ENCODE results near the gene LRRTM3. TPM values are rescaled to one million over a fixed set of nuclear protein-coding genes. Genes with fewer than 3 reads are reported as not detected.

LRRTM3 gene
- total RNA-seq, 6 donors from 2014 or later = not detected

DNA sequence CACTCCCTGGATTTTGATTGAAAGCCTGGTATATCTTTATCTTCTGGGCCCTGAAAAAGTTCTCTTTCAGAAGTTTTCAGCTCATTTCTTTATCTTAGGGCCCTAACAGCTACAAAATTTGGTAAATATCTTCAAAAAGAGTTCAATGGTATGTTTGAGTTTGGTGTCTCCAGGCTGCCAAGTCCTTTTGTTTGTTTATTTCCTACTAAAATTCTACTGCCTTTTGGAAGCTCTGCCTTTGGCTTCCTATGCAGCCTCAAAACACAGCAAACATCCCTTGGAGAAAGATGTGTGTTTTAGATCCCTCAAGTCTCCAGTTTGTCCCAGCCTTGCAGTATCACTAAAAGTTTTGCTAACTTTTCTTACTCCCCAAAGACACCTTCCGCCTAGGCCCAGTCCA, 146.8 kb downstream of the LRRTM3 start:
- H3K36me3 ChIP-seq = no peaks in the 10 kb centered on the region
- ATAC-seq (ENCODE audit: low FRiP score in 2 of 2) = no peak
- H3K27ac ChIP-seq = no peak overlapping the region
- H3K4me1 ChIP-seq = no peaks in the 10 kb centered on the region
- H3K9me3 ChIP-seq = no peaks in the 10 kb centered on the region
- WGBS, 2 donors = 91 to 97% methylated on average over 1 of the region's 1 CpG
- no peak for DNase-seq
- H3K4me3 ChIP-seq = no peak overlapping the region
- no peaks in the 10 kb centered on the region for H3K27me3 ChIP-seq
- TF ChIP-seq, protein P1, sequence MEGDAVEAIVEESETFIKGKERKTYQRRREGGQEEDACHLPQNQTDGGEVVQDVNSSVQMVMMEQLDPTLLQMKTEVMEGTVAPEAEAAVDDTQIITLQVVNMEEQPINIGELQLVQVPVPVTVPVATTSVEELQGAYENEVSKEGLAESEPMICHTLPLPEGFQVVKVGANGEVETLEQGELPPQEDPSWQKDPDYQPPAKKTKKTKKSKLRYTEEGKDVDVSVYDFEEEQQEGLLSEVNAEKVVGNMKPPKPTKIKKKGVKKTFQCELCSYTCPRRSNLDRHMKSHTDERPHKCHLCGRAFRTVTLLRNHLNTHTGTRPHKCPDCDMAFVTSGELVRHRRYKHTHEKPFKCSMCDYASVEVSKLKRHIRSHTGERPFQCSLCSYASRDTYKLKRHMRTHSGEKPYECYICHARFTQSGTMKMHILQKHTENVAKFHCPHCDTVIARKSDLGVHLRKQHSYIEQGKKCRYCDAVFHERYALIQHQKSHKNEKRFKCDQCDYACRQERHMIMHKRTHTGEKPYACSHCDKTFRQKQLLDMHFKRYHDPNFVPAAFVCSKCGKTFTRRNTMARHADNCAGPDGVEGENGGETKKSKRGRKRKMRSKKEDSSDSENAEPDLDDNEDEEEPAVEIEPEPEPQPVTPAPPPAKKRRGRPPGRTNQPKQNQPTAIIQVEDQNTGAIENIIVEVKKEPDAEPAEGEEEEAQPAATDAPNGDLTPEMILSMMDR (IDR thresholded peaks at IDR 0.05) = no peak
- TF ChIP-seq POLR2A (IDR thresholded peaks at IDR 0.05) = no peak

DNA sequence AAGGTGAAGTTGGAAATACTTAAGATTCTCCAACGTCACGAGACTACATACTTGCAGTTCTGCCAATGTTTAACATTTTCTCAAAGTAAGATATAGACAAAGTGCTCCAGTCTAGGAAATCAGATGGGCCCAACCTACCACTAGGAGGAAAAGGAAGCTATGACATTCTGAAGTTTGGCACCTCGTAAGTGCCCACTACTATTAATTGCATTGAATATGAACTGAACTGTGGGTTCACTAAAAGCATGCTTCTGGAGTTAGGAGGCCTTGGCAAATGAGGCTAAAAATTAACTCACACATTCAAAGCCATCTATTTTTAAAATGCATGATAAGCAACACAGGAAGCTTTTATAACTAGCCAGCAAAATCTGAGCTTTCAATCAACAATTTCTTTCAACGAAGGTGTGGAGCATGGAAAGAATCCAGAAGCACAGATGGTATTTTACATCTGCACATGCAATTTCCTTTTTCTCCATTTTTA, 149.7 kb downstream of the LRRTM3 start:
- Histone ChIP-seq H3K36me3 (no peaks in the 10 kb centered on the region), H3K4me3 (no peak overlapping the region), H3K27ac (no peak overlapping the region), H3K9me3 (no peaks in the 10 kb centered on the region), H3K4me1 (no peaks in the 10 kb centered on the region), H3K27me3 (no peaks in the 10 kb centered on the region)
- DNase-seq (no peak), ATAC-seq (ENCODE audit: low FRiP score in 2 of 2) (no peak)
- WGBS, 2 donors = 38 to 51% methylated on average over 4 of the region's 4 CpGs
- TF ChIP-seq, protein P1 (IDR thresholded peaks at IDR 0.05) = no peak
- TF ChIP-seq POLR2A (IDR thresholded peaks at IDR 0.05) (no peak), EP300 (IDR thresholded peaks at IDR 0.05) (no peak), POLR2AphosphoS5 (IDR thresholded peaks at IDR 0.05) (no peak)

DNA sequence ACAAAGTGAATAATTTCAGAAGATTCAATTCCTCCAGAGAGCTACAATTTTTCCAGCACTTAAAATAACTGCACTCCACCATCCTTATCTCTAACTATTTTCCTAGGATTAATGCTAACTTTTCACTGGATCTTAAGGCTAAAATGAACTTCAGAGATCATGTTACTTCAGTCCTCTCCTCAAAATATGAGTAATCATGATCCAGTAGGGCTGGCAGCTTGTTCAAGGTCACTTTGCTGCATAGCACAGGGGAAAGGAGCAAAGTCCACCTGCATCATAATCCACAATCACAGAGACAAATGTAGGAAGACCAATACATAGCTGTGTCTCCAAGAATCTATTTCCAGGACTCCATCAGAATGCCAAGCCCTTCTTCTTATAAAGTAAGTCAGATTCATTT, 150.3 kb downstream of the LRRTM3 start:
- TF ChIP-seq, protein P1 (IDR thresholded peaks at IDR 0.05) = no peak
- H3K27ac ChIP-seq = no peak overlapping the region
- H3K27me3 ChIP-seq = no peaks in the 10 kb centered on the region
- no peak for ATAC-seq (ENCODE audit: low FRiP score in 2 of 2)
- no peak overlapping the region for H3K4me3 ChIP-seq
- no peak for DNase-seq
- H3K4me1 ChIP-seq = no peaks in the 10 kb centered on the region
- no peaks in the 10 kb centered on the region for H3K9me3 ChIP-seq
- H3K36me3 ChIP-seq = no peaks in the 10 kb centered on the region

DNA sequence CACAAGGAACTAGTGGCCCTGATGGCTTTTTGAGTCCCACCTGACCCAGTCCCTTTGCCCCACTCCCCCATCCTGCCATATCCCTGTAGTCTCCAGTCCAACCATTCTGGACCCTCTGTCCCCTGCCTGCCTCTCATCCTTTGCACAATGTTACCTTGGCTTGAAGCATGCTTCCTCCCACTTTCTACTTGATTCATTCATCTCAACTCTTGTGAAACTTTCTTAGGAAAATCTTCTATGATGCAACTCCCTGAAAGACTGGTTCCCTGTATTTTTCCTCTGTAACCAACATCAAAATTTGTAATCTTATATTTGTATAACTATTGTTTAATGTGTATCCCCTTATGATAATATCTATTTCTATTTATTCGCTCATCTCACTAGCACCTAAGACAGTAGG, 151.5 kb downstream of the LRRTM3 start:
- no peak for TF ChIP-seq EP300 (IDR thresholded peaks at IDR 0.05)
- TF ChIP-seq, protein P1 (IDR thresholded peaks at IDR 0.05) = no peak
- TF ChIP-seq POLR2AphosphoS5 (IDR thresholded peaks at IDR 0.05) = no peak
- TF ChIP-seq POLR2A (IDR thresholded peaks at IDR 0.05) = no peak
- ATAC-seq (ENCODE audit: low FRiP score in 2 of 2) (no peak), DNase-seq (no peak)
- 89 to 97% methylated on average over 1 of the region's 1 CpG for WGBS, 2 donors
- Histone ChIP-seq H3K4me1 (no peaks in the 10 kb centered on the region), H3K9me3 (no peaks in the 10 kb centered on the region), H3K27me3 (no peaks in the 10 kb centered on the region), H3K4me3 (no peak overlapping the region), H3K36me3 (no peaks in the 10 kb centered on the region), H3K27ac (no peak overlapping the region)

DNA sequence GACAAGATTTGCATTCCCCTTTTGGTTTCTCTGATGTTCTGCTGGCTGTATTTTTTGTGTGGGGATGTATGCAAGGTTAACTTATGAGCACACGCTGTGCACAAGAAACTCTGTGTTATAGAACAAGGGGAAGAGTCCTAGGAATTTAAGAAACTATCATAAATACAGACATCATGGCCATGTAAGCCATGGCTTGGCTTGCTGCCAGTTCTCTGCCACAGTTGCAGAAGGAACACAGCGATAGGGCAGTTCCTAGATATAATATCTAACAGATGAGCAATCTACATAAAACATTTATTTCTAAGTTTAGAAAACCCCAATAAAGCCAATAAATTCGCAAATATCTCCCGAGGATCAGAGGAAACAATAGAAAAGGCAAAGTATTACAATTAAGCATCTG, 153.3 kb downstream of the LRRTM3 start:
- no peaks in the 10 kb centered on the region for H3K27me3 ChIP-seq
- H3K27ac ChIP-seq = no peak overlapping the region
- no peaks in the 10 kb centered on the region for H3K4me1 ChIP-seq
- ATAC-seq (ENCODE audit: low FRiP score in 2 of 2) (no peak), DNase-seq (no peak)
- TF ChIP-seq POLR2AphosphoS5 (IDR thresholded peaks at IDR 0.05) = no peak
- TF ChIP-seq, protein P1 (IDR thresholded peaks at IDR 0.05) = no peak
- no peak for TF ChIP-seq POLR2A (IDR thresholded peaks at IDR 0.05)
- TF ChIP-seq EP300 (IDR thresholded peaks at IDR 0.05) = no peak
- 69 to 72% methylated on average over 4 of the region's 4 CpGs for WGBS, 2 donors
- no peaks in the 10 kb centered on the region for H3K9me3 ChIP-seq
- no peak overlapping the region for H3K4me3 ChIP-seq
- no peaks in the 10 kb centered on the region for H3K36me3 ChIP-seq
